GM18508 (cell line): ENCODE results near the gene DPYSL4.
"Not testable (repeated sequence)": the region's sequence is repeated elsewhere in the genome, so short reads cannot be mapped to it uniquely, and the experiment has no call there.

ENCODE experiments used
- ATAC-seq: cut with Tn5 transposase; IDR thresholded peaks from one replicate; pipeline ENCODE4 v1.9.1; 2021; ENCODE audit warnings: moderate number of reproducible peaks; ENCODE audit not compliant: insufficient read depth, unreplicated experiment

Gene DPYSL4

DNA sequence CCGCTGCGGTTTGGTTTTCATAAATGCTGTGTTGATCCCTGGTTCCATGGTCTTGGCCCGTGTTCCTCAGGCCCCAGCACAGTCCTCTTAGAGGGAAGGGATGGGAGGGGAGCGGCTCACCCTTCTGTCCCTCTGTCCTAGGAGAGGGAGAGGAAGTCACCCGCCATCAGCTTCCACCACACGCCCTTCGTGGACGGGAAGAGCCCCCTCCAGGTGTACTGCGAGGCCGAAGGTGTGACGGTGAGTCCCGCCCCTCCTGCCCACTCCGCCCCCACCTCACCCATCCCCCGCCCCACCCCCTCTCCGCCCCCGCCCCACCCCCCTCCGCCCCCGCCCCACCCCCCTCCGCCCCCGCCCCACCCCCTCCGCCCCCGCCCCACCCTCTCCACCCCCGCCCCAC, 37.5 kb upstream of the DPYSL4 start:
- ATAC-seq = no peak

GRCh38 chr10:132149917-132150316, 36.8 kb upstream of the DPYSL4 start:
- no peak for ATAC-seq

- ATAC-seq = no peak
Observed at GRCh38 chr10:132150777-132151176, 36.0 kb upstream of the DPYSL4 start.

DNA sequence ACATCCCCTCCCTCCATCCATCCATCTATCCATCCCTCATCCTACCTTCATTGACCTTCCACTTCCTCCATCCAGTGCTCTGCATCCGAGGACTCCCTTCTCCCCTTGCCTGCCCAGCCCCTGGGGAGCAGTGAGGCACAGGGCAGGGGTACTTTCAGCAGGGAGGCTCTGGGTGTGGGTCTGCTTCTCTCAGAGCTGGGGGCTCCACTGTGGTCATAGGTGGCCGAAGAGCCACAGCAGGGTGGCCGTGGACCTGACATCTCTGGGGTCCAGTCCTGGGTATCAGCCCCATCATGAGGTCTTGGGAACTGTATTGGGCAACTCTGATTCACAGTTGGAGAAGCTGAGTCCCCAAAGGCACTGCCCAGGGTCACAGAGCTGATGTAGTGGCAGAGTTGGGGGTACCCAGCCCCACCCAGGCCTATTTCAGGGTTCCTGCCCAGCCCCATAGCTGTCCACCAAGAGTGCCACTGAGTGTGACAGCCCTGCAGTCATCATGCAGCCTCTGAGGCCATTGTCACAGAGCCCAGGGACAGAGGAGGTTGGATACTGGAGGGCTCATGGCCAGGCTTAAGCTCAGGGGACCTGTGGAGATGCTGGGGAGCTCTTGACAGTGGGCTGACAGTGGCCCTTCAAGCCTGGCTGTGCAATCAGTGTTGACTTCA, 35.3 kb upstream of the DPYSL4 start:
- no peak for ATAC-seq

DNA sequence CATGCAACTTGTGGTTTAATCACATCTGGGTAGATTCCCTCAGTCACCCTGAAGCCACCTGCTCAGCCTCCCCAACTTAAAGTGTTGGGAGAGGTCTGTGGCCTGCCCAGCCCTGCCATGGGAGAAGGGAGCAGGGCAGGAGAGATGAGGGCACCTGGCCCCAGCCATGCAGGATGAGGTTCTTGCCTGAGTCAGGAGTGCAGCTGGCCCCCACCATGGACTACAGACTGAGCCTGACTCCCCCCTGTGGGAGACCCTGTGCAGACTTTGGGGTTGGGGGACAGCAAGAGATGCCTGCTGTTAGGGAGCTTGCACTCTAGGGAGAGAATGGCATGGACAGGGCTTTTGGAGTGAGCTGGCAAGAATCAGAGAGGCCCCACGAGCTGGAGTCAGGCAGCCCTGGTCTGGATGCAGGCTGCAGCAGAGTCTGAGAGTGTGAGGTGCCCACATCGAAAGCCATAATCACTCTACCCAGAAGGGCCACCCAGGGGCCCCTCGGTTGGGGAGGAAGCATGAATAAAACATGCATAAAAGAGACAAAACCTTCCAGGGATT, 34.7 kb upstream of the DPYSL4 start:
- no peak for ATAC-seq

DNA sequence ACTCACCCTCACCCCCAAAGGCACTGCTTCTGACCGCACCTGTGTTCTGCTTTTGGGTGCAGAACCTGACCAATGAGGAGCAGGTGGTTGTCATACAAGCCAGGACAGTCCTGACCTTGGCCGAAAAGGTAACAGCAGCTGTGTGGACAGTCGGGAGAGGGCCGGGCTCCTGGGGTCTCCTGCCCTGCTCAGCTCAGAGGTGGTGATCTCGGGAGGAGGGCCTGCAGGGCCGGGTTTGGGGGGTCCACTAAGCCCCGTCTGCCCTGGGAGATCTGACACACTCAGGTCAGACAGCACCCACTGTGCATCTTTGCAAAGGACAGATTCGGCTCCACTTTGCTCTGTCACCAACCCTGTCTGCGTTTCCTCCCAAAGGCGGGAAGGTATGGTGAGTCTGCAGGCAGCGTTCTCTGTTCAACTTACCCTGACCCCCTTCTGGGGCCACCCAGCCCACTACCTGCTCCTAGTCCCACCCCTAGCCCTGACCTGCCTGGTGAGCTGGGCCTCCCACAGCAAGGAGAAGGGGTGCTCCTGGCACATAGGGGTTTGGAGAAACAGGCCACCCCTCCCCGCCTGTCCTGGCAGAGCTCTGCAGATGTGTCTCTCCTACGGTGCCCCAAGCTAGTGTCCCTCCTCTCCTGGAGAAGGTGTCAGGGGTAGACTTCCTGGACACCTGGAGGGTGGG, 33.7 kb upstream of the DPYSL4 start:
- ATAC-seq = no peak

- no peak for ATAC-seq
Observed at GRCh38 chr10:132153616-132154217, 33.0 kb upstream of the DPYSL4 start.

DNA sequence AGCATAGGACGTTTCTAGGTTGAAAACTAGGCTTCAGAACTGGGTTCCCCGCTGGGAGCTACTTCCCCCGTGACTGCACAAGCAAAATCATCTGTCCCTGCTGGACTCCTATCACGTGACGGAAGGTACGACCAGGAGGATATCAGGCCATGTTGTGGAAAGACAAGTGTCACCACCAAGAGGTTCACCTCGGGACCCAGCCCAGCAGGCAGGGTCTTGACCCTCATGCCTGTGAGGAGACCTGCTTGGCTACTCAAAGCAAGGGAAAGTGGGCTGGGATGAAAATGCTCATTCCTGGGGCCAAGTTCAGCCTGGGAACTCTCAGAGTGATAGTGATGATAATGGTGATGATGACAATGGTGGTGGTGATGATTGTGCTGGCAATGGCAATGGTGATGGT, 32.3 kb upstream of the DPYSL4 start:
- ATAC-seq = no peak

DNA sequence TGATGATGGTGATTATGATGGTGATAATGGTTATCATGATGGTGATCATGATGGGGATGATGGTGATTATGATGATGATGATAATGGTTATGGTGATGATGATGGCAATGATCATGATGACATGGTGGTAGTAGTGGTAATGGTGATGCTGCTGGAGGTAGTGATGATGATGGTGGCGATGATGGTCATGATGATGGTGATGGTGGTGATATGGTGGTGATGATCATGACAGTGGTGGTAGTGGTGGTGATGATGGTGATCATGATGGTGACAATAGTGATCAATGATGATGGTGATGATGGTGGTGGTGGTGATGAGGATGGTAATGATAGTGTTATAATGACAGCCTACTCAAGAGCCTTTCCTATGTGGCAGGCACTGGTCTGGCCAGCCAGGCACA, 31.8 kb upstream of the DPYSL4 start:
- ATAC-seq = no peak

DNA sequence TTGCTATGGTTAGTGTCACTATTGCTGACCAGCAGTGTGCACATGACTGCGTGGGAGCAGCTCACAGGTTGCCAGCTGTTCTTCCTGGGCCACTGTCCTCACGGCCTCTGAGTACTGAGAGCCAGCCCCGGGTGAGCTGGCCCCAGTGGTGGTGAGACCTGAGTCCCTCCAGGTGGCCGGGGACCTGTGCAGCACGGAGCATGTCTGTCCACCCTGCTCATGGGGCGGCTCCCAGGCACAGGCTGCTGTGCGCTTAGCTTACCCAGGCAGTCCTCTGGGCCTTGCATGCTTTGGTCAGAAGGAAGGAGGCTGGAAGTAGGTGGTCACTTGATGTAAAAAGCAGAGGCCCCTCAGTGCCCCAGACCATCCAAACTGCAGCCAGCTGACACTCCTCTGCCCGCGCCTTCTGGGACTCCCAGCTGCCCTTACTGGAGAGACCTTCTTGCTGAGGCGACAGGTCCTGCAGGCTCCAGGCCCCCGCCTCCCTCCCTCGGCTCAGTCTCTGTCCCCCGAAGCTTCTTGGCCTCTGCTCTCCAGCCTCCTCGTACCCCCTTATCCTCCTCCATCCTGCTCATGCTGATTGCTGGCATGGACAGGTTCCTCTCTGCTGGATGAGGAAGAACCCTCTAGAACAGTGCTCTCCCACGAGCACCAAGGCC, 30.9 kb upstream of the DPYSL4 start:
- no peak for ATAC-seq

DNA sequence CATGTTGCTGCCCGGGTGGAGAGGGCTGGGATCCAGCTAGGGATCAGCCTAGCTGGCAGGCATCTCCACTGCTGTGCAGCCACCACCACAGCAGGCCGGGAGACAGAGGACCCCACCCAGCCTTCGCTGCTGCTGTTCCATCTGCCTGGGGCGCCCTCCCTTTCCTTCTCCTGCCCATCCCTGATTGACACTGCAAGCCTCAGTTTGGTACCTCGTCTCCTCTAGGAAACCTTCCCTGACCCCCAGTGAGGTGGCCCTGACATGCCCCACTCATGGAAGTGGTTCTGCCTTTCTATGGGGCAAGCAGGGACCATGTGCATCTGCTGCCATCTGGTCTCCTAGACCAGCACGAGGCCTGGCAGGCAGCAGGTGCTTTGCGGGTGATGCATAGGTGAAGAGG, 30.4 kb upstream of the DPYSL4 start:
- ATAC-seq = no peak

GRCh38 chr10:132157101-132157500, 29.6 kb upstream of the DPYSL4 start:
- ATAC-seq = no peak

DNA sequence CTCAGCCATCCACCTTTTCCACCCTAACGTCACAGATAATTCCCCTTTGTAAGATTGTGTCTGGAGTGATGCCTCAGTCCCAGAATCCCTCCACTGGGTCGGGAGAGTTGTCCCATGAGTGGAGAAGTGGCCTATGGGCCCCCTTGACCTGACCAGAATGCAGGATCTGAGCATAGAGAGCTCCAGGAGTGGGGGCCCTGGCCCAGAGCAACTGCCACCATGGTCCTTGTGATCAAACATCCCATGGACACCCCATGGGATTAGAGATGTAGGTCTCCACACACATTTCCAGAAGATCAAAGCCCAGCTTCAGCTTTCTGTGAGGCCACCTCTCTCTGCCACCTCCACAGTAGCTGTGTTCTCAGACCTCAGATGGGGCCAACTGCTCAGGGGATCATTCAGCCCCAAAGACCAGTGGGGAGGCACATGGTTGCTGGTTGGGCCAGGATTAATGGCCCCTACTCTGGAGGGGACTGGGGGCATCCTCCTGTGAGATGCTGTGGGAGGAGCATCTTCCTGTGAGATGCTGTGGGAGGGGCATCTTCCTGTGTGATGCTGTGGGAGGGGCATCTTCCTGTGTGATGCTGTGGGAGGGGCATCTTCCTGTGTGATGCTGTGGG, 28.5 kb upstream of the DPYSL4 start:
- no peak for ATAC-seq

- no peak for ATAC-seq
Observed at GRCh38 chr10:132158823-132159222, 27.9 kb upstream of the DPYSL4 start.

- not testable (repeated sequence) for ATAC-seq
Observed at GRCh38 chr10:132159302-132160230, 27.2 kb upstream of the DPYSL4 start.

- ATAC-seq = not testable (repeated sequence)
Observed at GRCh38 chr10:132160231-132160630, 26.5 kb upstream of the DPYSL4 start.

- ATAC-seq = not testable (repeated sequence)
Observed at GRCh38 chr10:132160834-132161622, 25.7 kb upstream of the DPYSL4 start.

DNA sequence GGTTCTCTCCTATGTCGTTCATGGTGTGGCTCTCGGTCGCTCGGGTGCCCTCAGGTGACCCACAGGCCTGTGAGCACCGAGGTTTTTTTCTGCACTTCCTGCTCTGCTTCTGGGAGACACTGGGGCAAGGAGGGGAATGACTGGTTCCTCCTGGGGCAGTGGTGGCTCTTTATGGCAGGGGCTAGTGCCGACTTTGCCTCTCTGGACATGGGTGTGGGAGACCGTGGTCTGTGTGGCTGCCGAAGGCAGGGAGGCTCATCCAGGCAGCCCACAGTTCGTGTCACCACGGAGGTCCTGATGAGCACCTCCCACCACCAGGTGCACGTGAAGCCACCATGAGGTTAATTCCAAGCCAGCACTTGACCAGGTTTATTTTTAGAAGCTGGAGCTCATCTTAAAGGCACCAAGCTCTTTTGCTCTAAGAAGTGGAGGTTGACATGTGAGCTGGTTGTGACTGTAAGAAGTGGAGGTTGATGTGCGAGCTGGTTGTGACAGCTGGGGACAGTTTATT, 24.7 kb upstream of the DPYSL4 start:
- no peak for ATAC-seq
